ENCODE measurements around the gene SORCS2.

The SORCS2 gene

DNA sequence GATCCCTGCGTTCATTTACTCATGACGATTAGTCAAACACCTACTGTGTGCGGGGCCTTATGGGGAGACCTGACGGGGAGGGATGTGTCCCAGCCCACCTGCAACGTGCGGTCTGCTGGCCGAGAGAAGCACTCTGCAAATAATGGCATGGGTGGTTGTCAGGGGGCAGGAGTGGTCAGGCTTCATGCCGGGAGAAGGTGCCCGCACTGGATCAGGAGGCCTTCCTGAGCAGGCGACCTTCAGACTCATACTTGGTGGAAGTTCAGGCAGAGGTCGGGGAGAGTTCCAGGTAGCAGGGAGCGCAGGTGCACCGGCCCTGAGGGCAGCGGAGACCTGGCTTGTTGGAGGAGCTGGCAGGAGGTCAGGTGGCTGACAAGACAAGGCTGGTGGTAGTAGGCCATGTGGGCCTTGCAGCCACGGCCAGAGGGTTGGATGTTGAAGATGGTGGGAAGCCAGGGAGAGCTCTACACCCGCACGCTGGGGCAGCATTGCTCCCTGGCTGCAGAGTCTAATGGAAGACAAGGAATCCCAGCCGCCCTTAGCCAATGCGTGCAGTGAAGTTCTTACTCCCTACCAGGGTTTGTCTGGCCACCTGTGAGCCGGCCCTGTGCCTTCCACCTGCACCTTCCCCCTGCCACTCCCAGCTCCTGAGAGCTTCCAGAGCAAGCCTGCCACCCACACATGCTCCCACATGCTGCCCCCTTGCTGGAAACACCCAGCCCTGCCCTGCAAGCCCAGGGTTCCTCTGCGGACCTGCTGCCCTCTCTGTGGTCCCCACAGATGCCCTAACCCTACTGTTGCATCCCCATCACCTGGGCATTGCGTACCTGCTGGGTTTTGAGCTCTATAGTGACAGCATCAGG lies 145.1 kb downstream of the SORCS2 start:
- no peak overlapping the region for H3K4me3 ChIP-seq (ENCODE audit: low read length)
- no peak for DNase-seq (ENCODE audit: low read depth)
- TF ChIP-seq, protein P1, sequence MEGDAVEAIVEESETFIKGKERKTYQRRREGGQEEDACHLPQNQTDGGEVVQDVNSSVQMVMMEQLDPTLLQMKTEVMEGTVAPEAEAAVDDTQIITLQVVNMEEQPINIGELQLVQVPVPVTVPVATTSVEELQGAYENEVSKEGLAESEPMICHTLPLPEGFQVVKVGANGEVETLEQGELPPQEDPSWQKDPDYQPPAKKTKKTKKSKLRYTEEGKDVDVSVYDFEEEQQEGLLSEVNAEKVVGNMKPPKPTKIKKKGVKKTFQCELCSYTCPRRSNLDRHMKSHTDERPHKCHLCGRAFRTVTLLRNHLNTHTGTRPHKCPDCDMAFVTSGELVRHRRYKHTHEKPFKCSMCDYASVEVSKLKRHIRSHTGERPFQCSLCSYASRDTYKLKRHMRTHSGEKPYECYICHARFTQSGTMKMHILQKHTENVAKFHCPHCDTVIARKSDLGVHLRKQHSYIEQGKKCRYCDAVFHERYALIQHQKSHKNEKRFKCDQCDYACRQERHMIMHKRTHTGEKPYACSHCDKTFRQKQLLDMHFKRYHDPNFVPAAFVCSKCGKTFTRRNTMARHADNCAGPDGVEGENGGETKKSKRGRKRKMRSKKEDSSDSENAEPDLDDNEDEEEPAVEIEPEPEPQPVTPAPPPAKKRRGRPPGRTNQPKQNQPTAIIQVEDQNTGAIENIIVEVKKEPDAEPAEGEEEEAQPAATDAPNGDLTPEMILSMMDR (conservative IDR thresholded peaks at IDR 0.05; ENCODE audit: low read length) = no peak

DNA sequence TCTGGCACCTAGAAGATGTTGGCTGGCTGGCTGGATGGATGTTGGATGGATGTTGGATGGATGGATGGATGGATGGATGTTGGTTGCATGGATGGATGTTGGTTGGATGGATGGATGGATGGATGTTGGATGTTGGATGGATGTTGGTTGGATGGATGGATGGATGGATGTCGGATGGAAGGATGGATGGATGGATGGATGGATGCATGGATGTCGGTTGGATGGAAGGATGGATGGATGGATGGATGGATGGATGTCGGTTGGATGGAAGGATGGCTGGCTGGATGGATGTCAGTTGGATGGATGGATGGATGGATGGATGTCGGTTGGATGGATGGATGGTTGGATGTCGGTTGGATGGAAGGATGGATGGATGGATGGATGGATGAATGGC lies 145.7 kb downstream of the SORCS2 start:
- TF ChIP-seq, protein P1 (conservative IDR thresholded peaks at IDR 0.05; ENCODE audit: low read length) = no peak

DNA sequence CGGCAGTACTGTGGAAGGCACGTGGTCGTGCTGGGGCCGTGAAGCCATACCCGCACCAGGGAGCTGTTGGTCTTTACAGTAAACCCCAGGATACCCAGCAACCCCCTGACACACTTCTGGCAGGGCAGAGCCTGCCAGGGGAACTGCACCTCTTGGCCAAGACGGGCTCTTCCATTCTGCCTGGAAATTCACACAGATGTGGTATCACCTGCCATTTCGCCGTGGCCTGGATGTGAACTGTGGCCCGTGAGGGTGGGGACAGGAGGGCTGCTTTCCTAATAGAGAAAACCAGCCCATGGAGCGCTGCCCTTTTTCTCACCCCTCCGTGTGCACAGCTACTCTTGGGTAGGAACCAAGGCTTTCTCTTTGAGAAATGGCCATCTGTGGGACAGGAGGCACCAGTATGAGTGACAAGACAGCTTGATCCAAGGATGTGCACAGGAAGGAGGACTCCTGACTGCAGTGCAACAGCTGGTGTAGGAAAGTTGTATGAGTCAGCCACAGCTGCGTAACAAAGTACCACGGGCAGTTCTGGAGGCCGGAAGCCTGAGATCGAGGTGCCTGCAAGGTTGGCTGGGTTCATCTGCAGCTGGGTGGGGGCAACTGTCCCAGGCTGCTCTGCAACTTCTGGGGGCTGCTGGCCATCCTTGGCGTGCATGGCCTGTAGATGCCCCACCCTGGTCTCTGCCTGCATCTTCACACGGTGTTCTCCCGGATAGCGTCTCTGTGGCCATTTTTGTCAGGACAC lies 146.7 kb downstream of the SORCS2 start:
- DNase-seq (ENCODE audit: low read depth) = no peak
- TF ChIP-seq, protein P1 (conservative IDR thresholded peaks at IDR 0.05; ENCODE audit: low read length) = no peak
- no peak overlapping the region for H3K4me3 ChIP-seq (ENCODE audit: low read length)

More for the DNA sequence above, 145.7 kb downstream of the SORCS2 start:
- no peak for DNase-seq (ENCODE audit: low read depth)
- no peak overlapping the region for H3K4me3 ChIP-seq (ENCODE audit: low read length)

DNA sequence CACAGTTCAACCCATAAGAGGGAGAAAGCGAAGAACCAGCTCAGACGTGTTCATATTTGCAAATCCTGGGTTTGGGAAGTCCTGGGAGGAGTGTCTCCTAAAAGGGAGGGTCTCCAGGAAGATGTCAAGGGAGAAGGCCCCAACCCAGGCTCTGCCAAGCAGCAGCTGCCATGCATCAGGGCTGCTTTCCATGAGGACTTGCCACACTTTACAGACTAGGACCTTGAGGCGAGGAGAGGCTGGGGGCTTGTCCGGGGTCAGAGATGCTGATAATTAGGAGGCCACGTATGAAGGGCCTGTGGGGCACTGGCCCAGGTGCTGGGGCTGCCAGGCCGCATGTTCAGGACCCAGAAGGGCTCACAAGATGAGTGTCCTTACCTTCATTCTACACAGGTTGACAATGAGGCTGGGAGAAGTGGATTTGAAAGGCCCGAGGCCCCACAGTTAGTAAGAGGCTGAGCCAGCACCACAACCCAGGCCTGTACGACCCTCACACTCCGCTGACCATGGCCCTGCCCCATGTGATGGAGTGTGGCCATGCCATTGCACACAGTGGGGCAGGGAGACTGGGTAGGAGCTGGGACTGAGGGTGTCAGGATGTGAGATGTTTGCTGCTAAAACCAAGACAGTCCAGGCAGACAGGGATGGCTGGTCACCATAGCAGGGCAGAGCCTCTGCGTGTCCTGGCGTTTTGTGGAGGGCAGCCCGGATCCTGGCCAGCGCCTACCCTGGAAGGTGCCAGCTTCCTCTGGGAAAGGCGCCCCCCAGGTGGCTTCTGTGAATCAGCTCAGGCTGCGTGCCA lies 147.6 kb downstream of the SORCS2 start:
- DNase-seq (ENCODE audit: low read depth) = no peak
- TF ChIP-seq, protein P1 (conservative IDR thresholded peaks at IDR 0.05; ENCODE audit: low read length) = no peak
- no peak overlapping the region for H3K4me3 ChIP-seq (ENCODE audit: low read length)

DNA sequence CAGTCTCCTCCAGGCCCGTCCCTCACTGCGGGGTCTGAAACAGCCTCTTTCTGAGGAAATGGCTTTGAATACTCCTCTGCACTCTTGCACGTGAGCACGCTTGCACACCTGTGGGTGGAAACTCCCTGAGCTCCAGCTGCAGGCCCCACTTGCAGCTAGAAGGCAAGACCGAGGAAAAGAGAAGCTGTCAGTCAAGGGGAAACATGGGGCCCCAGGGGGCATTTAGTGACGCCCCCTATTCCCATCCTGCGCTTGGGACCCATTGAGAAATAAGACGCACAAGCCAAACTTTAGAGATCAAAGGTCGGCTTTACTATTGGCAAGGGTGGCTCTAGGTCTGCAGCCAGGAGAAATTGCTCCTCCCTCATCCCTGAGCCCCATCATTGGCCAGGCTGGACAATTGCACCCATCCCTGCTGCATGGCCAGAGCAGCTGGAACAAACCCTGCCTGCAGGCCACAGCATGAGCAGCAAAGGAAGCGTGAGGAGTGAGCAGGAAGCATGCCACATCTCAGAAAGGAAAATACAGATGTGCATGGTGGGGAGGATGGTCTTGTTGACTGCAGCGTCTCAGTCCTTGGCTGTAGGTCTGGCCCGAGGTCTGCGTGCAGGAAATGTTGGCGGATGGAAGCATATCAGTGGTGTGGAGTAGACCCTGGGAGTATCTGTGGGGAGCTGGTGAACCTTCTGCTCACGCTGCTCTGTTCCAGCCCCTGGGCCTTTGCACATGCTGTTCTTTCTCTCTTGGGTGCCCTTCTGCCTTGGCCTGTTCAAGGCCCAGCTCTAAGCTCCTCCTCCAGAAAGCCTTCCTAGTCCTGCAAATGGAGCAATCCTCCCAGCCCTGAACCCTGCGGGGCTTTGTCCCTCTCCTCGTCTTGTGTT lies 148.5 kb downstream of the SORCS2 start:
- no peak overlapping the region for H3K4me3 ChIP-seq (ENCODE audit: low read length)
- no peak for DNase-seq (ENCODE audit: low read depth)
- TF ChIP-seq, protein P1 (conservative IDR thresholded peaks at IDR 0.05; ENCODE audit: low read length) = no peak

DNA sequence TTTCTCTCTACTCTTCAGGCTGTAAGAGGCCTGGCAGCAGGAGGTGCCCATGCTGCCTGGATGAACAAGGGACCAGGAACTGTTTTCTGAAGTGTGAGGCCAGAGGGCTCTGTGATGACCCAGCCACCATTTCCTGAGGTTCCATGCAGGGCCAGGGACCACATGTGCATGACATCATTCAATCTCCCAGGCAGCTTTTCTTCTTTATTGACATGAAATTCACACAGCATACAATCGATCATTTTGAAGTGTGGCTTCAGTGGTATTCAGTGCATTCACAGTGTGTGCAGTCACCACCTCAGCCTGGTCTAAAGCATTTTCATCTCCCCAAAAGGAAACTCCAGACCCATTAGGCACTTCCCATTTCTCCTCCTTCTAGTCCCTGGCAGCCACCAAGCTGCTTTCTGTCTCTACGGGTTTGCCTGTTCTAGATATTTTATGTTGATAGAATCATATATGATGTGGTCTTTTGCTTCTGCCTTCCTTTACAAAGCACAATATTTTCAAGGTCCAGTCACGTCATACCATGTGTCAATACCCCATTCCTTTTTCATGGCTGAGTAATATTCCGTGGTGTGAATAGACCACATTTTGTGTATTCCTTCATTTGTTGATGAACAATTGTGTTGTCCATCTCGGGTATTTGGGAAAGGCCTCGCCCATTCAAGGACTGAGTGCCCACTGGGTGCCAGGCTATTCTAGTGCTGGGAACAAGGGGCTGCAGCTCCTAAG lies 149.3 kb downstream of the SORCS2 start:
- peak; percentile 74 for DNase-seq (ENCODE audit: low read depth)
- TF ChIP-seq, protein P1 (conservative IDR thresholded peaks at IDR 0.05; ENCODE audit: low read length) = no peak
- no peak overlapping the region for H3K4me3 ChIP-seq (ENCODE audit: low read length)

Measured in AG10803 (cell line).